ENCODE data around the gene PPP3R2. TPM values are rescaled to one million over a fixed set of nuclear protein-coding genes. Genes with fewer than 3 reads are reported as not detected.
"Not testable (repeated sequence)": the region's sequence is repeated elsewhere in the genome, so short reads cannot be mapped to it uniquely, and the experiment has no call there.

Gene PPP3R2
- total and polyA plus RNA-seq, 2 donors from 2014 or later: not detected

GRCh38 chr9:101562966-101563365 is 31.8 kb downstream of the PPP3R2 start:
- Histone ChIP-seq H3K36me3 (ENCODE audit: control insufficient read depth in 2 of 3, insufficient read depth in 3 of 3, low read length in 3 of 3) (peaks cover 6 to 45% (median 12%) of the 10 kb centered on the region in 3 donors), H3K27ac (ENCODE audit: low read depth in 2 of 2, low read length in 2 of 2) (no peak overlapping the region), H3K4me3 (ENCODE audit: low read length in 3 of 3) (no peak overlapping the region), H3K27me3 (ENCODE audit: control insufficient read depth, insufficient read depth, low read length) (no peaks in the 10 kb centered on the region), H3K9me3 (ENCODE audit: control insufficient read depth in 2 of 3, insufficient read depth in 1 of 3, low read length in 3 of 3) (peaks cover 0 to under 1% (median 0%) of the 10 kb centered on the region in 3 donors), H3K9ac (ENCODE audit: low read length in 3 of 3) (no peak overlapping the region), H3K4me1 (ENCODE audit: control insufficient read depth in 2 of 3, insufficient read depth in 2 of 3, low read depth in 1 of 3, low read length in 3 of 3) (no peaks in the 10 kb centered on the region)
- TF ChIP-seq CTCF (IDR thresholded peaks at IDR 0.05; ENCODE audit: borderline replicate concordance, extremely low read depth, insufficient read depth): no peak
- DNase-seq (no peak), FAIRE-seq (no peak)
- intact Hi-C loops (cut with DNase I): no loop called here

GRCh38 chr9:101561740-101562139 is 33.0 kb downstream of the PPP3R2 start:
- H3K36me3 ChIP-seq (ENCODE audit: control insufficient read depth in 2 of 3, insufficient read depth in 3 of 3, low read length in 3 of 3): peaks cover 7 to 51% (median 20%) of the 10 kb centered on the region in 3 donors
- no peak overlapping the region for H3K4me3 ChIP-seq (ENCODE audit: low read length in 3 of 3)
- FAIRE-seq (no peak), DNase-seq (no peak)
- no peaks in the 10 kb centered on the region for H3K4me1 ChIP-seq (ENCODE audit: control insufficient read depth in 2 of 3, insufficient read depth in 2 of 3, low read depth in 1 of 3, low read length in 3 of 3)
- H3K27ac ChIP-seq (ENCODE audit: low read depth in 2 of 2, low read length in 2 of 2): no peak overlapping the region
- no peaks in the 10 kb centered on the region for H3K27me3 ChIP-seq (ENCODE audit: control insufficient read depth, insufficient read depth, low read length)
- TF ChIP-seq CTCF (IDR thresholded peaks at IDR 0.05; ENCODE audit: borderline replicate concordance, extremely low read depth, insufficient read depth): no peak
- H3K9ac ChIP-seq (ENCODE audit: low read length in 3 of 3): no peak overlapping the region
- peaks cover 0 to 1% (median 0%) of the 10 kb centered on the region in 3 donors for H3K9me3 ChIP-seq (ENCODE audit: control insufficient read depth in 2 of 3, insufficient read depth in 1 of 3, low read length in 3 of 3)
- intact Hi-C loops (cut with DNase I): no loop called here

GRCh38 chr9:101549472-101550098 is 45.2 kb downstream of the PPP3R2 start:
- peak; percentile 6 for FAIRE-seq
- peak; percentile 6 for TF ChIP-seq CTCF (IDR thresholded peaks at IDR 0.05; ENCODE audit: borderline replicate concordance, extremely low read depth, insufficient read depth)
- H3K4me1 ChIP-seq (ENCODE audit: control insufficient read depth in 2 of 3, insufficient read depth in 2 of 3, low read depth in 1 of 3, low read length in 3 of 3); H3K4me3 ChIP-seq (ENCODE audit: low read length in 3 of 3); H3K27me3 ChIP-seq (ENCODE audit: control insufficient read depth, insufficient read depth, low read length); intact Hi-C loops (cut with DNase I); H3K9me3 ChIP-seq (ENCODE audit: control insufficient read depth in 2 of 3, insufficient read depth in 1 of 3, low read length in 3 of 3); DNase-seq; H3K27ac ChIP-seq (ENCODE audit: low read depth in 2 of 2, low read length in 2 of 2); H3K9ac ChIP-seq (ENCODE audit: low read length in 3 of 3): not testable (repeated sequence)
- peaks cover 12 to 58% (median 48%) of the 10 kb centered on the region in 3 donors for H3K36me3 ChIP-seq (ENCODE audit: control insufficient read depth in 2 of 3, insufficient read depth in 3 of 3, low read length in 3 of 3)

Measured in kidney (tissue), 14 donors.